GM12878 (cell line): ENCODE data around the gene RASIP1. TPM values are rescaled to one million over a fixed set of nuclear protein-coding genes. Genes with fewer than 3 reads are reported as not detected.

Experiments used
- CBFB ChIP-seq: IDR thresholded peaks from 2 replicates; pipeline ENCODE4 v1.6.1; 2016; ENCODE audit warnings: antibody characterized with exemption, low read depth
- CBX3 ChIP-seq: fragments of 200-600 bp; sonication (generic); IDR thresholded peaks from 2 replicates; pipeline ENCODE4 v1.6.1; 2016; ENCODE audit warnings: low read depth, borderline replicate concordance
- CHD4 ChIP-seq: fragments of 200-600 bp; sonication (generic); IDR thresholded peaks from 2 replicates; pipeline ENCODE4 v1.6.1; 2016; ENCODE audit warnings: mild to moderate bottlenecking
- DPF2 ChIP-seq: fragments of 450-650 bp; IDR thresholded peaks from 2 replicates; pipeline ENCODE4 v1.6.1; 2017; ENCODE audit warnings: mild to moderate bottlenecking
- E2F4 ChIP-seq: IDR thresholded peaks from 2 replicates; pipeline ENCODE4 v1.6.1; 2012; ENCODE audit warnings: low read depth, low read length, improper control_type of control experiment
- ETV6 ChIP-seq, 2 experiments: fragments of 450-650 bp in 1 of 2; IDR thresholded peaks in 1 of 2; conservative IDR thresholded peaks in 1 of 2; 2 replicates each; pipeline ENCODE4 v1.6.1; 2014; ENCODE audit warnings: antibody characterized with exemption in 1 of 2, borderline replicate concordance in 1 of 2, low read depth in 1 of 2, mild to moderate bottlenecking in 1 of 2, moderate library complexity in 1 of 2
- HDAC6 ChIP-seq: fragments of 200-600 bp; sonication (generic); IDR thresholded peaks from one replicate; pipeline ENCODE4 v1.8.0; 2017; ENCODE audit warnings: antibody characterized with exemption; ENCODE audit not compliant: unreplicated experiment
- IKZF1 ChIP-seq: fragments of 450-650 bp; conservative IDR thresholded peaks from 2 replicates; pipeline ENCODE4 v1.6.1; 2017; ENCODE audit warnings: antibody characterized with exemption, mild to moderate bottlenecking
- IRF4 ChIP-seq: IDR thresholded peaks from 2 replicates; pipeline ENCODE4 v1.6.1; 2011; ENCODE audit warnings: low read depth, low read length
- IRF5 ChIP-seq: fragments of 450-650 bp; IDR thresholded peaks from 2 replicates; pipeline ENCODE4 v1.6.1; 2017; ENCODE audit warnings: borderline replicate concordance
- MEF2B ChIP-seq: fragments of 450-650 bp; IDR thresholded peaks from 2 replicates; pipeline ENCODE4 v1.6.1; 2018; ENCODE audit warnings: mild to moderate bottlenecking, moderate library complexity; ENCODE audit not compliant: partially characterized antibody, poor library complexity, severe bottlenecking
- NFYB ChIP-seq: IDR thresholded peaks from 2 replicates; pipeline ENCODE4 v1.6.1; 2011; ENCODE audit warnings: low read depth, mild to moderate bottlenecking, low read length, improper control_type of control experiment, moderate library complexity; ENCODE audit not compliant: insufficient read depth
- NR2C1 ChIP-seq: fragments of 450-650 bp; IDR thresholded peaks from 2 replicates; pipeline ENCODE4 v1.6.1; 2017; ENCODE audit warnings: antibody characterized with exemption, mild to moderate bottlenecking, moderate library complexity
- PAX5 ChIP-seq: IDR thresholded peaks from 2 replicates; pipeline ENCODE4 v1.6.1; 2011; ENCODE audit warnings: low read depth, low read length, borderline replicate concordance
- PAX8 ChIP-seq: fragments of 450-650 bp; IDR thresholded peaks from 2 replicates; pipeline ENCODE4 v1.6.1; 2017; ENCODE audit warnings: mild to moderate bottlenecking, moderate library complexity
- RCOR1 ChIP-seq: conservative IDR thresholded peaks from 2 replicates; pipeline ENCODE4 v1.6.1; 2012; ENCODE audit warnings: low read depth, low read length, improper control_type of control experiment
- RELA ChIP-seq: fragments of 450-650 bp; IDR thresholded peaks from 2 replicates; pipeline ENCODE4 v1.8.0; 2014; ENCODE audit warnings: borderline replicate concordance; ENCODE audit not compliant: partially characterized antibody
- SIX5 ChIP-seq: IDR thresholded peaks from 2 replicates; pipeline ENCODE4 v1.6.1; 2011; ENCODE audit warnings: mild to moderate bottlenecking, low read depth, low read length, moderate library complexity; ENCODE audit not compliant: severe bottlenecking
- SREBF2 ChIP-seq: IDR thresholded peaks from 2 replicates; pipeline ENCODE4 v1.6.1; 2012; ENCODE audit warnings: mild to moderate bottlenecking, low read length
- SRF ChIP-seq, 2 experiments: IDR thresholded peaks; 2 replicates each; pipeline ENCODE4 v1.6.1; 2011; ENCODE audit warnings: low read depth in 2 of 2, low read length in 2 of 2, mild to moderate bottlenecking in 1 of 2, moderate library complexity in 1 of 2
- TBL1XR1 ChIP-seq: IDR thresholded peaks from 2 replicates; pipeline ENCODE4 v1.6.1; 2012; ENCODE audit warnings: low read depth, low read length, improper control_type of control experiment
- TCF3 ChIP-seq: IDR thresholded peaks from 2 replicates; pipeline ENCODE4 v1.6.1; 2012; ENCODE audit warnings: low read depth, mild to moderate bottlenecking, low read length, borderline replicate concordance; ENCODE audit not compliant: insufficient read depth
- ZNF622 ChIP-seq: fragments of 450-650 bp; IDR thresholded peaks from 2 replicates; pipeline ENCODE4 v1.6.1; 2017; ENCODE audit warnings: mild to moderate bottlenecking, inconsistent platforms
- polyA plus RNA-seq, 11 experiments: library from polyadenylated mRNA; depleted of rRNA in 4 of 11; unstranded in 6 of 11; stranded (reverse) in 5 of 11; fragments of >200 nt; fragmentation: Nextera tagmentation in 4 of 11; fragmentation: Illumina TruSeq in 1 of 11; extraction: Ambion mirVana in 4 of 11; extraction: Trizol in 1 of 11; gene quantifications; 1 replicate in 1 of 11; 2 replicates in 10 of 11; pipeline versions ENCODE4 v1.2.1 to v1.2.3, GENCODE V29; 2011 to 2016; ENCODE audit warnings: inconsistent platforms in 2 of 11, missing spikeins in 2 of 11, low read depth in 1 of 11
- total RNA-seq, 4 experiments: library from RNA; depleted of rRNA in 3 of 4; stranded (reverse); fragments of >200 nt in 3 of 4; fragmentation: Illumina TruSeq in 1 of 4; extraction: Trizol in 1 of 4; gene quantifications; 2 replicates each; pipeline versions ENCODE4 v1.2.1 to v1.2.3, GENCODE V29; 2013 to 2021
- TF ChIP-seq, protein P1 (sequence below): fragments of 450-650 bp; IDR thresholded peaks from 2 replicates; pipeline ENCODE4 v1.6.1; 2017; ENCODE audit warnings: mild to moderate bottlenecking, moderate library complexity

RASIP1 gene
- total and polyA plus RNA-seq, 10 of the 15 experiments (the other 5 are each of a cell fraction or from before 2014, with no cell fraction given), result 0.08 TPM; not detected in 9

GRCh38 chr19:48720613-48721296 is 19.7 kb downstream of the RASIP1 start (continued):
- TF ChIP-seq IRF5, result no peak
- no peak for TF ChIP-seq TCF3
- no peak for TF ChIP-seq MEF2B
- TF ChIP-seq IRF4, result no peak
- TF ChIP-seq, protein P1, sequence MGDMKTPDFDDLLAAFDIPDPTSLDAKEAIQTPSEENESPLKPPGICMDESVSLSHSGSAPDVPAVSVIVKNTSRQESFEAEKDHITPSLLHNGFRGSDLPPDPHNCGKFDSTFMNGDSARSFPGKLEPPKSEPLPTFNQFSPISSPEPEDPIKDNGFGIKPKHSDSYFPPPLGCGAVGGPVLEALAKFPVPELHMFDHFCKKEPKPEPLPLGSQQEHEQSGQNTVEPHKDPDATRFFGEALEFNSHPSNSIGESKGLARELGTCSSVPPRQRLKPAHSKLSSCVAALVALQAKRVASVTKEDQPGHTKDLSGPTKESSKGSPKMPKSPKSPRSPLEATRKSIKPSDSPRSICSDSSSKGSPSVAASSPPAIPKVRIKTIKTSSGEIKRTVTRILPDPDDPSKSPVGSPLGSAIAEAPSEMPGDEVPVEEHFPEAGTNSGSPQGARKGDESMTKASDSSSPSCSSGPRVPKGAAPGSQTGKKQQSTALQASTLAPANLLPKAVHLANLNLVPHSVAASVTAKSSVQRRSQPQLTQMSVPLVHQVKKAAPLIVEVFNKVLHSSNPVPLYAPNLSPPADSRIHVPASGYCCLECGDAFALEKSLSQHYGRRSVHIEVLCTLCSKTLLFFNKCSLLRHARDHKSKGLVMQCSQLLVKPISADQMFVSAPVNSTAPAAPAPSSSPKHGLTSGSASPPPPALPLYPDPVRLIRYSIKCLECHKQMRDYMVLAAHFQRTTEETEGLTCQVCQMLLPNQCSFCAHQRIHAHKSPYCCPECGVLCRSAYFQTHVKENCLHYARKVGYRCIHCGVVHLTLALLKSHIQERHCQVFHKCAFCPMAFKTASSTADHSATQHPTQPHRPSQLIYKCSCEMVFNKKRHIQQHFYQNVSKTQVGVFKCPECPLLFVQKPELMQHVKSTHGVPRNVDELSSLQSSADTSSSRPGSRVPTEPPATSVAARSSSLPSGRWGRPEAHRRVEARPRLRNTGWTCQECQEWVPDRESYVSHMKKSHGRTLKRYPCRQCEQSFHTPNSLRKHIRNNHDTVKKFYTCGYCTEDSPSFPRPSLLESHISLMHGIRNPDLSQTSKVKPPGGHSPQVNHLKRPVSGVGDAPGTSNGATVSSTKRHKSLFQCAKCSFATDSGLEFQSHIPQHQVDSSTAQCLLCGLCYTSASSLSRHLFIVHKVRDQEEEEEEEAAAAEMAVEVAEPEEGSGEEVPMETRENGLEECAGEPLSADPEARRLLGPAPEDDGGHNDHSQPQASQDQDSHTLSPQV, result no peak
- TF ChIP-seq NR2C1, result peak; percentile 58
- TF ChIP-seq SREBF2, result no peak; the same call in 1 of the 2 replicates
- no peak for TF ChIP-seq PAX8
- no peak for TF ChIP-seq CBFB
- TF ChIP-seq SRF (IDR thresholded peaks at IDR 0.05; ENCODE audit: low read depth in 2 of 2, low read length in 2 of 2), result 0 out of 4 replicates have a peak, but pooled peaks of 1 of the 2 experiments have one; percentile 26
- no peak for TF ChIP-seq RCOR1
- TF ChIP-seq ZNF622, result no peak
- peak; percentile 99 for TF ChIP-seq SIX5
- TF ChIP-seq E2F4, result peak; percentile 100
- no peak for TF ChIP-seq CBX3
- no peak for TF ChIP-seq ETV6 (conservative IDR thresholded peaks at IDR 0.05 in 1 of 2, IDR thresholded peaks at IDR 0.05 in 1 of 2; ENCODE audit: borderline replicate concordance in 1 of 2, low read depth in 1 of 2)
- peak; percentile 15 for TF ChIP-seq RELA
- TF ChIP-seq NFYB, result peak; percentile 99
- peak; percentile 61 for TF ChIP-seq DPF2
- TF ChIP-seq TBL1XR1, result peak; percentile 23; the same call in 1 of the 2 replicates
- TF ChIP-seq HDAC6, result no peak
- no peak for TF ChIP-seq CHD4
- TF ChIP-seq IKZF1, result peak; percentile 97
- 0 out of 2 replicates have a peak, but pooled peaks have one; percentile 13 for TF ChIP-seq PAX5
